HEK293 (cell line): ENCODE results near the gene ZNF594.
"Not testable (repeated sequence)": the region's sequence is repeated elsewhere in the genome, so short reads cannot be mapped to it uniquely, and the experiment has no call there.

Experiments
- REST ChIP-seq: fragments of 450-650 bp; formaldehyde crosslinking; IDR thresholded peaks from 2 replicates; pipeline ENCODE4 v1.5.1; 2016; ENCODE audit warnings: missing biosample characterization, missing genetic modification characterization
- ZNF354C ChIP-seq: fragments of 450-650 bp; formaldehyde crosslinking; IDR thresholded peaks from 2 replicates; pipeline ENCODE4 v1.5.1; 2016; ENCODE audit warnings: missing biosample characterization, missing genetic modification characterization, low read depth, borderline replicate concordance

- not testable (repeated sequence) for TF ChIP-seq ZNF354C, REST (tag by site-specific recombination)
Observed at GRCh38 chr17:5134571-5134970, 57.1 kb downstream of the ZNF594 start.
